Anterior cingulate cortex (tissue), 58 donors: ENCODE measurements around the gene STOM.

Source experiments
- DNase-seq, 58 donors: peaks; one replicate each; lab custom pipeline; 2025; lab: John Stamatoyannopoulos, UW

STOM gene

GRCh38 chr9:121289772-121290370 is 80.2 kb downstream of the STOM start:
- peak in 6 of 58 donors; percentile 20 to 66 (median 51) for DNase-seq

- DNase-seq, result peak in 47 of 58 donors; percentile 40 to 88 (median 72)
These were observed 80.9 kb downstream of the STOM start for GRCh38 chr9:121289026-121289771.
